Osteoblast (primary cell): ENCODE data around the gene DEPDC4. TPM values are rescaled to one million over a fixed set of nuclear protein-coding genes. Genes with fewer than 3 reads are reported as not detected.
"Not testable (repeated sequence)": the region's sequence is repeated elsewhere in the genome, so short reads cannot be mapped to it uniquely, and the experiment has no call there.

Experiments used
- DNase-seq: peaks from one replicate; pipeline ENCODE4 v3.0.0; 2011; ENCODE audit warnings: low spot score, mixed read lengths; ENCODE audit not compliant: insufficient read length; ENCODE audit errors: missing footprints
- H2AFZ ChIP-seq: 2 replicates; pipeline ENCODE4 v1.6.0; 2011; ENCODE audit warnings: mild to moderate bottlenecking, low read length
- H3K27ac ChIP-seq: 2 replicates; pipeline ENCODE4 v1.5.1; 2011; ENCODE audit warnings: mild to moderate bottlenecking, low read depth, low read length, moderate library complexity
- H3K27me3 ChIP-seq: 2 replicates; pipeline ENCODE4 v1.6.0; 2012; ENCODE audit warnings: mild to moderate bottlenecking, control low read depth, inconsistent platforms, low read length, moderate library complexity; ENCODE audit not compliant: insufficient read depth
- H3K36me3 ChIP-seq: 2 replicates; pipeline ENCODE4 v1.5.1; 2011; ENCODE audit warnings: mild to moderate bottlenecking, low read length, control low read depth, moderate library complexity; ENCODE audit not compliant: insufficient read depth
- H3K4me1 ChIP-seq: 2 replicates; pipeline ENCODE4 v1.5.1; 2011; ENCODE audit warnings: mild to moderate bottlenecking, low read length, control low read depth, moderate library complexity; ENCODE audit not compliant: insufficient read depth
- H3K4me2 ChIP-seq: 2 replicates; pipeline ENCODE4 v1.6.0; 2011; ENCODE audit warnings: mild to moderate bottlenecking, low read length; ENCODE audit not compliant: insufficient read depth
- H3K4me3 ChIP-seq: fragments of 200-600 bp; sonication (generic); 3 replicates; pipeline ENCODE4 v1.5.1; 2012; ENCODE audit warnings: mild to moderate bottlenecking, low read length, inconsistent platforms; ENCODE audit not compliant: insufficient read depth
- H3K79me2 ChIP-seq: 2 replicates; pipeline ENCODE4 v1.6.0; 2012; ENCODE audit warnings: mild to moderate bottlenecking, low read length, control low read depth, inconsistent platforms; ENCODE audit not compliant: insufficient read depth
- H3K9me3 ChIP-seq: 2 replicates; pipeline ENCODE4 v1.5.1; 2011; ENCODE audit warnings: low read depth, low read length, control low read depth
- H4K20me1 ChIP-seq: 2 replicates; pipeline ENCODE4 v1.6.0; 2012; ENCODE audit warnings: mild to moderate bottlenecking, low read length, control low read depth; ENCODE audit not compliant: insufficient read depth
- total RNA-seq: library from RNA; depleted of rRNA; stranded (reverse); fragments of >200 nt; gene quantifications from 2 replicates; pipeline ENCODE4 v1.2.3, GENCODE V29; 2012
- TF ChIP-seq, protein P1 (sequence below): IDR thresholded peaks from 2 replicates; pipeline ENCODE4 v1.5.1; 2011; ENCODE audit warnings: mild to moderate bottlenecking, low read depth, low read length, moderate library complexity; ENCODE audit errors: extremely low read depth

DEPDC4 gene
- total RNA-seq, 1 donor = 0.36 TPM

- Histone ChIP-seq H3K27ac (peak overlapping the region; percentile 29), H3K36me3 (no peaks in the 10 kb centered on the region), H3K4me3 (peak overlapping the region; percentile 59), H3K9me3 (no peaks in the 10 kb centered on the region), H3K27me3 (no peaks in the 10 kb centered on the region), H3K79me2 (no peaks in the 10 kb centered on the region), H3K4me2 (peak overlapping the region; percentile 84), H4K20me1 (no peaks in the 10 kb centered on the region), H3K4me1 (peaks cover 8% of the 10 kb centered on the region), H2AFZ (peak overlapping the region; percentile 69)
- TF ChIP-seq, protein P1, sequence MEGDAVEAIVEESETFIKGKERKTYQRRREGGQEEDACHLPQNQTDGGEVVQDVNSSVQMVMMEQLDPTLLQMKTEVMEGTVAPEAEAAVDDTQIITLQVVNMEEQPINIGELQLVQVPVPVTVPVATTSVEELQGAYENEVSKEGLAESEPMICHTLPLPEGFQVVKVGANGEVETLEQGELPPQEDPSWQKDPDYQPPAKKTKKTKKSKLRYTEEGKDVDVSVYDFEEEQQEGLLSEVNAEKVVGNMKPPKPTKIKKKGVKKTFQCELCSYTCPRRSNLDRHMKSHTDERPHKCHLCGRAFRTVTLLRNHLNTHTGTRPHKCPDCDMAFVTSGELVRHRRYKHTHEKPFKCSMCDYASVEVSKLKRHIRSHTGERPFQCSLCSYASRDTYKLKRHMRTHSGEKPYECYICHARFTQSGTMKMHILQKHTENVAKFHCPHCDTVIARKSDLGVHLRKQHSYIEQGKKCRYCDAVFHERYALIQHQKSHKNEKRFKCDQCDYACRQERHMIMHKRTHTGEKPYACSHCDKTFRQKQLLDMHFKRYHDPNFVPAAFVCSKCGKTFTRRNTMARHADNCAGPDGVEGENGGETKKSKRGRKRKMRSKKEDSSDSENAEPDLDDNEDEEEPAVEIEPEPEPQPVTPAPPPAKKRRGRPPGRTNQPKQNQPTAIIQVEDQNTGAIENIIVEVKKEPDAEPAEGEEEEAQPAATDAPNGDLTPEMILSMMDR = no peak
- DNase-seq = peak; percentile 58
These were observed 32.7 kb downstream of the DEPDC4 start for GRCh38 chr12:100234166-100234565.

- not testable (repeated sequence) for DNase-seq, H3K4me3 ChIP-seq, H4K20me1 ChIP-seq
These were observed 35.0 kb downstream of the DEPDC4 start for GRCh38 chr12:100231873-100232272.

GRCh38 chr12:100229876-100230275 lies 37.0 kb downstream of the DEPDC4 start:
- Histone ChIP-seq H3K4me3 (no peak overlapping the region), H3K36me3 (no peaks in the 10 kb centered on the region), H4K20me1 (no peaks in the 10 kb centered on the region), H3K4me2 (no peak overlapping the region), H3K27me3 (no peaks in the 10 kb centered on the region), H2AFZ (no peak overlapping the region), H3K9me3 (no peaks in the 10 kb centered on the region), H3K27ac (no peak overlapping the region), H3K4me1 (peaks cover 8% of the 10 kb centered on the region), H3K79me2 (no peaks in the 10 kb centered on the region)
- no peak for DNase-seq
- TF ChIP-seq, protein P1 = no peak

More at GRCh38 chr12:100231873-100232272, 35.0 kb downstream of the DEPDC4 start:
- H3K36me3 ChIP-seq, H2AFZ ChIP-seq, H3K27ac ChIP-seq, H3K27me3 ChIP-seq, H3K79me2 ChIP-seq, H3K4me1 ChIP-seq, H3K4me2 ChIP-seq, H3K9me3 ChIP-seq: not testable (repeated sequence)

GRCh38 chr12:100229036-100229635 lies 37.7 kb downstream of the DEPDC4 start:
- Histone ChIP-seq H3K36me3 (no peaks in the 10 kb centered on the region), H3K4me1 (peaks cover 2% of the 10 kb centered on the region), H3K4me2 (no peak overlapping the region), H3K27me3 (no peaks in the 10 kb centered on the region), H4K20me1 (no peaks in the 10 kb centered on the region), H2AFZ (no peak overlapping the region), H3K27ac (no peak overlapping the region), H3K79me2 (no peaks in the 10 kb centered on the region), H3K4me3 (no peak overlapping the region), H3K9me3 (no peaks in the 10 kb centered on the region)
- DNase-seq = no peak
- TF ChIP-seq, protein P1 = peak; percentile 28
